Kidney capillary endothelial cell (primary cell): Measurements from ENCODE around the gene ADAM10.
"Not testable (repeated sequence)": the region's sequence is repeated elsewhere in the genome, so short reads cannot be mapped to it uniquely, and the experiment has no call there.

Experiments
- DNase-seq: peaks from one replicate; pipeline ENCODE4 v3.0.0-alpha.2; 2018; ENCODE audit warnings: low spot score

ADAM10 gene

DNA sequence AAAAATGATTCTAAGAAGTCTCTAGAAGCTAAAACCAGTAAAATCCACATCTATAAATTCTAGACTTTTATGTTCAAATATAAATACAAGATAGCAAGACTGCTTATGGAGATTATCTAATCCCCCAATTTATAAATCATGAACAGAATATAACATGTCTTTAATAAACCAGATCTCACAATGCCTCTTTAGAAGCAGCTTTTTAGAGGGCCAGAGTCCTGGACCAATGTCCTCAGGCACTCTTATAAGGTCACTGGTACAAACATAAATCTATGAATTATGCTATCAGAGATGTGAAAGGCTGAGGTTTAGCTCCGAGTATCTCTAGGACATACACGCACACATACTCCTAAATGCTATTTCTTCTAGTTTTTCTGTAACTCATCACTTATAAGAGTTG lies 78.3 kb downstream of the ADAM10 start:
- no peak for DNase-seq

DNA sequence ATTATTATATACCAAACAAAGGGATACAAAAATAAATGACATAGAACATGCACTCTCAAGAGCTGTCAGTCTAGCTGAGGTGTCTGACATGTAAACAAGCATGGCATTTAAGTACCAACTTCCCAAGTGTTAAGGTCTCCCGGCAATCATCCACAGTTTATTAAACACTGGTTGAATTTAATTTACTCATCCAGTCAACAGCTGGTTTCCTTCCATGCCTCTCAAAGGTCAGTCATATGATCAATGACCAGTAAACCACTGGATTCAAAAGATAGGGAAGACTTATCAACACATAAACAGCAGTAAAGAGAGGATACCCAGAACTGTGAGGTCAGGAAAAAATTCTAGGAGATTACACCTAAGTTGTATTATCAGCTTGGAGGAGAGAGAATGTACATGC lies 80.4 kb downstream of the ADAM10 start:
- no peak for DNase-seq

DNA sequence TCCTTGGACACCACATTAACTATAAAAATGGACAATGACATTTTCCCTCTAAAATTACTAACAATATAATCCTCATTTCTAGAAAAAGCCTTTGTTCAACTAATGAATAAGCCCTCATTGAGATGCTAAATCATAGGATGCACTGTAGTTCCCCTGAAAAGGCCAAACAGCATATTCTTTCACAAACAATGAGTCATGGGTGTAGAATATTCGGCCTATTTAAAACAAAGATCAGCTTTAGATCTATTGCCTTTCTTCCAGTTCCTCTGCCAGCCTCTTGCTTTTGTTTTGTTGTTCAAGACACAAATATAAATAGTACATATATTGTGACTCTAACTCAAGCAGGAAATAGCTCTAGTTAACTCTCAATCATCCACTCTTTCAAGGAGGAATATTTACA lies 82.5 kb downstream of the ADAM10 start:
- peak; percentile 26 for DNase-seq

DNA sequence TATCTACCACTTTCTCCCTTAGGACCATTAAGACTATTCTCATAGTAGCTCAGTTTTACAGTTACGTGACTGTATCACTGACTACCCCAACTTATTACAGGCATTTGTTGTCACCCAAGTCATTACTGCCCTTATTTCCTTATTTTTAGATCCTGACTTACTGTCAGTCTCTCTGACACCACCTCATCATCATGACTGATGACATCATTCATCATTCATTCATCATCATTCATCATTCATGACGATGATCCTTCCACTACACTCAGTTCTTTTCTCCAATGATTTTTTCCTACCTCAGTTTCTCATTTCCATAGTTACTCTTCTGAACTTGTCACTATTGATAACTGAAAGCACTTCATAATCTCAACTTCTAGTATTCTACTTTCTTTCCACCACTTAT lies 83.8 kb downstream of the ADAM10 start:
- no peak for DNase-seq

DNA sequence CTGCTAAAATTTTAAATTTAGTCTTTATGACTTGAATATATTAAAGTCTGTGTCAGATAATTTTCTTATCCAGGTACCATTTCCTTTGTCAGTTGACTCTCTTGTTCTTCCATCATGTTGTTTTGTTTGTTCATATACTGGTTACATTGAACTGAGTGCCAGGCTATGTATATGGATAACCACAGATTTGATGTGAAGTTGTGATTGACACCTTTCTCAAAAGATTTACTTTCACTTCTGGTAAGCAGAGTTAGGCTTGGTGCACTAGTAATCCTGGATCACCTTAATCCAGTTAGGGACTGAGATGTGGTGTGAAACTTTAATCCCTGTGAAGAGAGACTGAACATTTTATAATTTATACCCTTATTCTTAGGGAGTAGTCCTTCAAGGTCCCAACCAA lies 99.4 kb downstream of the ADAM10 start:
- DNase-seq = no peak

DNA sequence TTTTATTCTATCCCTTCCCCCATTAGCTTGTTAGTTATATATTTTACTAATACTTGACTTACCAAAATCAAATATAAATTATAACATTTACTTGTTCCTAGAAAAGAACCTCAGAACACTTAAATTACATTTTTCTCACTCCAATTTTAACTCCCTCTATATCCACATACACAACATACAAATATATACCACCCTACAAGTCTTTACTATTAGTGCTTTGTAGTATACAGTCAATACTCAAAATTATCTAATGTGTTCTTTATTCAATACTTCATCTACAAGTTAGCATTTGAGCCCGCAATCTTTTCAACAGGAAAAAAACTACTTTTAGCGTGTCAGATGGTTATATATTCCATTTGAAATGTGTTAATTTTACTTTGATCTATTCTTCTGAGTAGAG lies 100.3 kb downstream of the ADAM10 start:
- DNase-seq = no peak

DNA sequence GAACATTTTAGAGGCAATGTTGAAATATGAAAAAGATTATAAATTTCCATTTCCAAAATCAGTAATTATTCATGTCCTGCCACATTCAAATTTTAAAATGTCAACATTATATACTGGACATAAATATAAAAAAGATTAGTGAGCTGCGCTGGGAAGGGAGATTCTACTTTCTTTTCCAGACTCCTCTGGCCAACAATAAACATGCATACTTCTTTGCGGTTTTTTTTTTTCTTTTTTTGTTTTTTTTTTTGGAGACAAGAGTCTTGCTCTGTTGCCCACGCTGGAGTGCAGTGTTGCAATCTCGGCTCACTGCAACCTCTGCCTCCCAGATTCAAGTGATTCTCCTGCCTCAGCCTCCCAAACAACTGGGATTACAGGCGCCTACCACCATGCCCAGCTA lies 105.5 kb downstream of the ADAM10 start:
- DNase-seq = no peak

DNA sequence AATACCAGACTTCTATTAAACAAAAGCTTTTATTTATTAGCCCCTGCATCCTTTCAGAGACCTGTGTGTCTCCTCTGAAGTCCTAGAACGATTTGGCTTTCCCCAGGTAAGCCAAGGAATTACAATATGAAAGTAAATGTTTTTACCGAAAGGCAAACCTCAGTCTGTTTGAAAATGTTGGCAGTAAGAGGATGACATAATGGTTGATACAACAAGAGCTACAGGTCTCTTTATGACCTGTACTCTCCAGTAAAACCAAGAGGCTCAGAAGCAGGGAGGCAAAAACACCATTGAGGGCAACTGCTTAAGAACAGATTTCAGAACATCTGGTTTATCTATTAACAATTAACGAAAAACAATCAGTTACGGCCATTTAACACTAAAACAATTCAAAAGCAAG lies 107.8 kb downstream of the ADAM10 start:
- DNase-seq = no peak

DNA sequence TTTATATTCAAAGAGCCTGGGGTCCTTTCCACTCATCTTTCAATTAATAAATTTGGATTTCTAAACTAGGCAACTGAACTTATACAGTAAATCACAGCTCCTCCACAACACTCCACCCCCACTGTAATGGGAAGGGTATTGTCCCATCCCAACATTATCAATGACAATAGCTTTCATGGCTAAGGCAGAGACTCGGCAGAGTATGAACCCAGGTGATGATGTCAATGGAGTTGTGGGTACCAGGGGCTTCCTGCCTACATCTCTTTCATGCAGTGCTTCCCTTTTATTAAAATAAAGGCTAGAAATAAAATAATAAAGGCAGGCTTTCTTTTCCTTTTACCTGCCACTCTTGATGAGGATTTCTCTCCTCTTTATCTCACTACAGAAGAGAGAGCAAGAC lies 109.5 kb downstream of the ADAM10 start:
- no peak for DNase-seq

DNA sequence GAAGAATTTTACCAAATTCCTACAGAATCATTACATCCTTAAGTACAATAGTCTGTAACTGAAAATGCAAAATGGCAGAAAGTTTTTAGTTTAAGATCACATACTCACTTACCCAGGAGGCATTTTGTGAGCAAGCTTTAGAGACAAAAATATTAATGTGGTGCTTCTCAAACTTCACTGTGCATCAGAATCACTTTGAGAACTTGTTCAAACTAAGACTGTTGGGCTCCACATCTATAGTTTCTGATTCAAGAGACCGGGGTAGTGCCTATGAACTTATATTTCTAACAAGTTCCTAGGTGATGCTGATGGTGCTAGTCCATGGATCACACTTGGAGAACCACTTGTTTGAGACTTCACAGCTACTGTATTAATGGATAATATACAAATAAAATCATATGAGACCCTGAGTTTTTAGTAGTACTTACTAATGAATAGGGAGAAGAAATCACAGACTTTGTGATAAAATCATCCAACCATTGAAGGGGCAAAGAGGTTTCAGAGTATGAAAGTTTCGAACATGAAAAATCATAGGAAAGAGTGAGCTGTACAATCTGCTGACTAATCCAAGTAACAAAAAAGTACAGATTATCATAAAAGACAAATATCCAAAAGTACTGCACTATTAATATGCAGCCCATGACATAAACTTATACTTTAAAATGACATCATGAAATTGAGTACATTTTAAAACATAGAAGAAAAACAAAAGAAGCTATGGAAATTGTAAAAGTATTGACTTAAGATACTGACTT lies 110.3 kb downstream of the ADAM10 start:
- DNase-seq = no peak

DNA sequence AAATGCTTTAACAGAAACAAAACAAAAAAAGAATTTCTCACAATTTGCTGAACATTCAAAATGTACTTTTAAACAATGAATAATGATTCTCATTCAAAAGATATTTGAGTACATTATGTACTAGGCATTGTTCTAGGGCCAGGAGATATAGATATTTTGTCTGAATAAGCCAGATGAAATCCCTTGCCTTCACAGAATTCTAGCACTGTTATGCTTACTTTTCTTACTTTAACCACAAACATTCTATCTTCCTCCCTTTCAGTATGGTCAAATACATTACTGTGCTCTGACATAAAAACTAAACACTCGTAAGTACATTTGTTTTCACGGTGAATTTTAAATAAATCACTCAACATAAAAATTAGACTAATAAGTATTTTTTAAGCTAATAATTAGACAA lies 116.7 kb downstream of the ADAM10 start:
- DNase-seq = no peak

DNA sequence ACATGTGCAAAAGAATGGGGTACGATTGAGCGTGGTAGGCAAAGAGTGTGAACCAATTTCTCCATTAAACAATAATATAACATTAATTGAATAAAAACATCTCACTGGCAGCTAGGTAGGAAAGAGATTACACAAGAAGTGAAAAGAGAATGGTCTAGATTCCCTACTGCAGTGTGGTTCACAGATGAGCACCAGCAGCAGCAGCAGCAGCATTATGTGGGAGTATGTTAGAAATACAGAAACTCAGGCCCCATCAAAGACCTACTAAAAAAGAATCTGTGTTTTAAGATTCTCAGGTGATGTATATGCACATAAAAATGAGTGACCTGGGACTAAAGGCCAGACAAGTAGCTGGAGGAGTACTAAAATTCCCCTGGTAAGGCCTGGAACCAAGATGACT lies 118.2 kb downstream of the ADAM10 start:
- DNase-seq = no peak

DNA sequence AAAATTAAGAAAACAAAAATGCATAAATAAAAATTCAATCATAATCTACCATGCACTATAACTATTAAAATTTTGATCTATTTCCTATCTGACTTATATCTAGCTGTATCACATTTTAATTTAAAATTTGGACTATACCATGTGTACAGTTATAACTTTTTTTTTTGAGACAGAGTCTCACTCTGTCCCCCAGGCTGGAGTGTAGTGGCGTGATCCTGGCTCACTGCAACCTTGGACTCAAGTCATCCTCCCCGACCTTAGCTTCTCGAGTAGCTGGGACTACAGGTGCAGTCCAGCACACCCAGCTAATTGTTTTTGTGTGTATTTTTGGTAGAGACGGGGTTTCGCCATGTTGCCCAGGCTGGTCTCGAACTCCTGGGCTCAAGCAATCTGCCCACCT lies 119.9 kb downstream of the ADAM10 start:
- DNase-seq = no peak

DNA sequence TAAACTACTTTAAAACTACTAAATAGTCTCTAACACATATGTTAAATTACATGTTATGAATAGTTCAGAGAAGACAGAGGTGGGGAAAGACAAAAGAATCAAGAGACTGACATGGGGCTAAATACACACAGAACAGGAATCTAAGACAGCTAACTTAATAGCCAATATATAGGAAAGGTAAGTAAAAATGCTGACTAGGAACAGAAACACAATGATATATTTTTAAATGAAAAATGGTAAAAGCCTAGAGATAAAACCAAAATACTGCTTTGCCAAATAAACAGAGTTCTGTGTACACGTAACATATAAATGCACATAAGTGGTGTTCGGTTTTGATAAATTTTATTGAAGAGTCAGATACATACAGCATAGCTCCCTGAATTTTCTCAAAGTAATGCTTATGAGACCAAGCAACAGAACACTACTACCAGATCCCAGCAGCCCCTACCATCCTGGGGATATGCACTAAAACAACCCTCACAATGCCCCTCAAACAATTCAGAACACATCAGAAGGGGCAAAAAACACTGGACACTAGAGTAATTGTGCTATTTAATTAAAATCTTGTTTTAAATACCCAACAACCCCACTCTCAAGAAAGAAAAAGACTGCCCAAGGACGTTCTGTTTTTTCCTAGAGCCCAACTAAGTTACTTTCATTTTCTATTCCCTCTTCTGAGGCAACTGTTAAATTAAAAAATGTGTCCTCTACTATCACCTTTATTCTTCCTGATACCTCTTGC lies 121.1 kb downstream of the ADAM10 start:
- no peak for DNase-seq

DNA sequence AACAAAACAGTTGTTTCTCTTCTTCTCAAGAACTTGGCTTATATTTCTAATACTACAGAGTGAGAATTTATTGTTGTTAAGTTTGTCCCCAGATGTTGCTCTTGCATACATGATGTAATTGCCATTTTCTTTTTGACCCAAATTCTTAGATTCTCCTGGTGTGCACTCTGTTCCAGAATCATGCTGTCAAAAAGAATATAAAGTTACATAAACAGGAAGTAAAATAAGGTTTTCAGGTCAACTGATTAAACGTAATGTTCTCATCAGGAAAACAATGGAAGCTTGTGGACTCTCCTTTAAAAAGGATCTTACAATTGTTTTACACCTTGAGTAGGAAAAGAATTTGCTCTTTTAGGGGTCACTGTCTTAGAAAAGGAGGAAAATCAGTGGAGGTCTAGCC lies 121.8 kb downstream of the ADAM10 start:
- DNase-seq = no peak

DNA sequence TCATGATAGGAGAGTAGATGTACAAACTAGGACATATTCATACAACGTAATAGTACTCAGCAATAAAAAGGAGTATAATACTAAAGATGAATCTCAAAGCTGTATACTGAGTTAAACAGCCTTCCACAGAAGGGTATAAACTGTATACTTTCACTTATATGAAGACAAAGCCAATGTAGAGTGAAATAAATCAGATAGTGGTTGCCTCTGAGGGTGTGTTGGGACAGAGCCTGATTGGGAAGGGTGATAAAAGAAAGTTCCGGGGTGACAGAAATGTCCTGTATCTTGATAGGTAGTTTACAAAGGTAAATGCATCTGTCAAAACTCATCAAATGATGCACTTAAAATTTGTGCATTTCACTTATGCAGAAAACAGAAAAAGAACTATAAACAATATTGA lies 122.5 kb downstream of the ADAM10 start:
- DNase-seq = no peak

DNA sequence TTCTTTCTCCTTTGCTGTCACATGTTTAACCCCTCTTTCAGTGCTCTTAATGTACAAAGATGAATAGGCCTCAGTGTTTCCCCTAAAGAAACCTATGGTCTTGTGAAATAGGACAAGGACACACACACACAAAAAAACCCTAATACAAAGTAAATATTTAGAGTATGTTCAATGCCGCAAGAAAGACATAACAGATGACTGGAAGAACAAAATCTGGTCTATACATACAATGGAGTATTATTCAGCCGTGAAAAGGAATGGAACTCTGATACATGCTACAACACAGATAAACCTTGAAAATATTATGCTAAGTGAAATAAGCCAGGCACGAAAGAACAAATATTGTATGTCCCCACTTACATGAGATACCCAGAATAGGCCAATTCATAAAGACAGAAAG lies 123.1 kb downstream of the ADAM10 start:
- no peak for DNase-seq

DNA sequence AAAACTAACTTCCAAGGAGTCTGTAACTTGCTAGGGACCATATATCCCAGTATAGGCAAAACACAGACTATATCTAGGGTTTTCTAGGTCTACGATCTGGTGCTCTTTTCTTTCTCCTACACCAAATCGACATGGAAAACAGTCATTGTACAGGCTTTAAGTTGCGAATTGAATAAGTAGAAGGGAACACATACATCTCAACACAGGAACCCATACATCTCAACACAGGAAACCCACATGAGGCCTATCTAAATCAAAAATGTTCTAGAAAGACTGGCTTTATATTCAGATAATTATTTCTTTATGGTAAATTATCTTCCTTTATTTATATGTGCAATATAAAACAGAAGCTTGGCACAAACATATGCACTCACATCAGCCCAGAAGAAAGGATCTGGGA lies 126.6 kb downstream of the ADAM10 start:
- DNase-seq = no peak

DNA sequence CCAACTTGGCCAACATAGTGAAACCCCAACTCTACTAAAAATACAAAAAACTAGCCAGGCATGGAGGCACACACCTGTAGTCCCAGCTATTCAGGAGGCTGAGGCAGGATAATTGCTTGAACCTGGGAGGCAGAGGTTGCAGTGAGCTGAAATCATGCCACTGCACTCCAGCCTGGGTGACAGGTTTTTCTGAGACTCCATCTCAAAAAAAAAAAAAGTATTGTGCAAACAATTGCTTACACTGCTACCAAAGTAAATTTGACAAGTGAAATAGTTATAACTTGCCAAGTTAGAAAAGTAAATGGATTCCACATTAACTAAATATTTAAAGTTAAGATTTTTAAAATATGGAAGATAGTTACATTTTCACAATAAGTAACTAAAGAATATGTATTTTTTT lies 129.2 kb downstream of the ADAM10 start:
- not testable (repeated sequence) for DNase-seq

DNA sequence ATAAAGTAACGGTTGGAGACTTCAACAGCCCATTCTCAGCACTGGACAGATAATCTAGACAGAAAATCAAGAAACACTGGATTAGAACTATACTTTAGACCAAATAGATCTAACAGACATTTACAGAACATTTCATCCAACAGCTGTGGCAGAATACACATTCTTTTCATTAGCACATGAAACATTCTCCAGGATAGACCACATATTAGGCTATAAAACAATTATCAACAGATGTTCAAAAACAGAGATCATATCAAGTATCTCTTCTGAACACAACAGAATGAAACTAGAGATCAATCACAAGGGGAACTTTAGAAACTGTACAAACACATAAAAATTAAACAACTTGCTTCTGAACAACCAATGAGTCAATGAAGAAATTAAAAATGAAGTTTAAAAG lies 133.3 kb downstream of the ADAM10 start:
- DNase-seq = no peak

DNA sequence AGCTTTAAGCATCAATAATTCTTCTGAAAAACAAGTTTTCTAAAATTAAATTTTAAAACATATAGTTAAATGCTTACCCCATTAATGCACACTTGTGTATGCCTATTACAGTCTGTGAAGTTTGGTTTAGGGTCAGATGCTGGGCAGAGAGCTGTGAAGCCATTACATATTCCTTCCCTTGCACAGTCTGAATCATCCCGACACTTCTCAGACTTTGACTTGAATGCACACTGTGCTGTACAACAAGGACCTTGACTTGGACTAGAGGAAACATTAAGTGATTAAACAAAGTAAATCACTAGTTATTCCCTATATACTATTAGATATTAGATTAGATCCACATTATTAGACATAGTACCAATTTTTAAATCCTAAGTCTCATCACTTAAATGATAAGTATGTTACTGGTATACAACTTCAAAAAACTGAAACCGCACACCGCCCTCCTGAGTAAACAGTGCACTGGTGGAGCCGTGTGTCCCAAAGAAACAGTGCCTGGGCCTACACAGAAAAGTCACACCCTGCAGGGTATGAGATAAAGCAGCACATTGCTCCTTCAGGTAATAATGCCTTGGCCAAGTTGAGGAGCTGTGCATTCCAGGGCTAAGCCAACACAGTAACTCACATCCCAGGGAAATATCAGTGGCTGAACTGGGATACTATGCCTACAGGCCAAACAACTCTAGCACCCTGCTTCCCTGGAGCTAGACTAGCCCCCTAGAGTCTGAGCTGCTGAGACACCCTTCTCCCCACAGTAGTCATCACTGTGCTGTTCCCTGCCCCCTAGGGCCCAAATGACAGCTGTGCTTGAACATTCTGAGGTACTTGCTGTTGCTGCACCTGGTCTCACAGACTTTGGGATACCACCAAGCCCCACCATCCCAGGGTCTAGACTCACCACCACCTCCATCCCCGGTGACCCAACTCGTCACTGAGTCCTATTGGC lies 137.5 kb downstream of the ADAM10 start:
- DNase-seq = no peak

DNA sequence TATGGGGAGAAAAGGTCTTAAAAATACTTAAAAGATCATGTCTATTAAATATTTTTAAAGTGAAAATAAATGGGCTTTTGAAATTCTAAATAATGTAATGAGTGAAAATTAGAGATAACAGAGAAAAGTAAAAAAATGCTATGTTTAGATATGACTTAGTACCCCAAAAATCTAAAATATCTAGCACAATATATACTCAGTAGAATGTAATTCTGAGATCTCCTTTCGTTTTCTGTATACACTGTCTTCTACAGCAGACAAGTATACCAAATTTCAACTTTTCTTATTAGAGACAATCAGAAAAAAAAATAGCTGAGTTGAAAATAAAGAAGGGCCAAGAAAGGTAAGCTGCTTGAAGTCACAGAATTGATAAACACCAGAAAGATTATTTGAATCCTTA lies 140.8 kb downstream of the ADAM10 start:
- DNase-seq = no peak

DNA sequence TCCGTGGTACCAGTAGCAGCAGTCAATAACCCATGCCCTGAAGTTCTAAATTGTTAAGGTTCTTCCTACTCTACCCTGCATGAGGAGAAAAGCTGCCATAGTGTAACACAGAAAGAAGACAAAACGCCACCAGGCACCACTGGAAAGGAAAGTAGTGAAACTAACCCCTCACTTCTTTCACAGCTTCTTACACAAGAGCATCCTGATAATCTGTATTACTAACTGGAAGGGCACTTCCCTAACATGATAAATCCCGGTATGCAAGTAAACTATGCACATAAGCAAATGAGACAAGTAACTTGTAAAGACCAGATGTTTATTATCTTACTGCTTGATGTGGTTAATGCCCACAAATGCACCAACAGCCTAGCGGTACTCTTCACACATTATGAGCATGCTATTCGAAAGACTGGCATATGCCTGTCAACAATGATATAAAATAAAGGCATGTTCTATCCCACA lies 141.3 kb downstream of the ADAM10 start:
- DNase-seq = no peak
